ENCODE results near the gene UBE2H. TPM values are rescaled to one million over a fixed set of nuclear protein-coding genes. Genes with fewer than 3 reads are reported as not detected.

UBE2H gene
- total RNA-seq, 4 donors from 2014 or later = 63.2 to 154 (median 101) TPM

GRCh38 chr7:129855935-129856717 is 96.6 kb downstream of the UBE2H start:
- H3K4me3 ChIP-seq (ENCODE audit: low read depth, poor library complexity, severe bottlenecking) = no peak overlapping the region
- TF ChIP-seq, protein P1, sequence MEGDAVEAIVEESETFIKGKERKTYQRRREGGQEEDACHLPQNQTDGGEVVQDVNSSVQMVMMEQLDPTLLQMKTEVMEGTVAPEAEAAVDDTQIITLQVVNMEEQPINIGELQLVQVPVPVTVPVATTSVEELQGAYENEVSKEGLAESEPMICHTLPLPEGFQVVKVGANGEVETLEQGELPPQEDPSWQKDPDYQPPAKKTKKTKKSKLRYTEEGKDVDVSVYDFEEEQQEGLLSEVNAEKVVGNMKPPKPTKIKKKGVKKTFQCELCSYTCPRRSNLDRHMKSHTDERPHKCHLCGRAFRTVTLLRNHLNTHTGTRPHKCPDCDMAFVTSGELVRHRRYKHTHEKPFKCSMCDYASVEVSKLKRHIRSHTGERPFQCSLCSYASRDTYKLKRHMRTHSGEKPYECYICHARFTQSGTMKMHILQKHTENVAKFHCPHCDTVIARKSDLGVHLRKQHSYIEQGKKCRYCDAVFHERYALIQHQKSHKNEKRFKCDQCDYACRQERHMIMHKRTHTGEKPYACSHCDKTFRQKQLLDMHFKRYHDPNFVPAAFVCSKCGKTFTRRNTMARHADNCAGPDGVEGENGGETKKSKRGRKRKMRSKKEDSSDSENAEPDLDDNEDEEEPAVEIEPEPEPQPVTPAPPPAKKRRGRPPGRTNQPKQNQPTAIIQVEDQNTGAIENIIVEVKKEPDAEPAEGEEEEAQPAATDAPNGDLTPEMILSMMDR (IDR thresholded peaks at IDR 0.05) = no peak
- no peak for TF ChIP-seq POLR2A (IDR thresholded peaks at IDR 0.05)
- intact Hi-C loops (cut with DNase I; ENCODE audit: low total_unique reads) = no loop called here
- DNase-seq (ENCODE audit: low spot score in 2 of 2) = no peak
- 89 to 92% methylated on average over 5 of the region's 5 CpGs for WGBS, 2 donors

DNA sequence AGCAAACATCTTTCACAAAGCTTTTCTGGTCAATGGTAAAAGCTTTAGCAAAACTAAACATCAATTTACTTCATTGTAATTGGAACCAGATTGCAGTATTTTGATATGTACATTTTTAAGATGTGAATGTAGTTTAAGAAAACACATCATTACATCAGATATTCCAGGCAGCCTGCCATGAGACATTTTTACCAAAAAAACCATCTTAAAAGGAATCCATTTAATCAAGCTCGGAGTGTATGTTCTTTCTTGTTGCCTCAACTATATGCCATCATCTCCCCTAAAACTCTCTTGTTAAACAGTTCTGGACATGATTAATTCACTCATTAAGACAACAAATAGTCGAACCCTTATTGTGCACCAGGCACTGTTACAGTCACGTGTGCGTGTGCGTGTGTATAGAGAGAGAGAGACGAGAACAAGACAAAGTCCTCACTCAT is 97.5 kb downstream of the UBE2H start:
- DNase-seq (ENCODE audit: low spot score in 2 of 2) = no peak
- 63 to 68% methylated on average over 6 of the region's 6 CpGs for WGBS, 2 donors
- no peak overlapping the region for H3K4me3 ChIP-seq (ENCODE audit: low read depth, poor library complexity, severe bottlenecking)
- intact Hi-C loops (cut with DNase I; ENCODE audit: low total_unique reads) = no loop called here
- TF ChIP-seq, protein P1 (IDR thresholded peaks at IDR 0.05) = no peak
- TF ChIP-seq POLR2A (IDR thresholded peaks at IDR 0.05) = no peak

DNA sequence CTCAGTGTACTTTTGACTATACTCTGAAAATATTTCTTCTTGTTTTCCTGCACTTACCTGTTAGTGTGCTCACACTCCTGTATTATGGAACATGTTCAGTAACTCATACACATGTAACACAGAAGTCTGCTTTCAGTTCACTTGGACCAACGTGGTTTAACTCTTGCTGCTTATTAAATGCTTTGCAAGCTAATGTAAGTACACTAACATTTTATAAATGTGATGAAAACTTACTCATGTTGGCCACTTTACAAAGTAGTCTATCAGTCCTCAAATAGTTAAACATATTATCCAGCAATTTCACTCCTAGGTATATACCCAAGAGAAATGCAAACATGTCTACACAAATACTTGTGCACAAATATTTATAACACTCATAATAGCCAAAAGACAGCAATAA is 98.4 kb downstream of the UBE2H start:
- H3K4me3 ChIP-seq (ENCODE audit: low read depth, poor library complexity, severe bottlenecking) = no peak overlapping the region
- intact Hi-C loops (cut with DNase I; ENCODE audit: low total_unique reads) = no loop called here
- WGBS, 2 donors = 24 to 41% methylated on average over 1 of the region's 1 CpG
- no peak for TF ChIP-seq POLR2A (IDR thresholded peaks at IDR 0.05)
- TF ChIP-seq, protein P1 (IDR thresholded peaks at IDR 0.05) = no peak
- no peak for DNase-seq (ENCODE audit: low spot score in 2 of 2)

GRCh38 chr7:129853661-129854268 is 99.0 kb downstream of the UBE2H start:
- no peak for DNase-seq (ENCODE audit: low spot score in 2 of 2)
- H3K4me3 ChIP-seq (ENCODE audit: low read depth, poor library complexity, severe bottlenecking) = no peak overlapping the region
- 27 to 34% methylated on average over 6 of the region's 6 CpGs for WGBS, 2 donors

GRCh38 chr7:129851809-129852208 is 101.0 kb downstream of the UBE2H start:
- intact Hi-C loops (cut with DNase I; ENCODE audit: low total_unique reads) = no loop called here

More at GRCh38 chr7:129853661-129854268, 99.0 kb downstream of the UBE2H start:
- TF ChIP-seq, protein P1 (IDR thresholded peaks at IDR 0.05) = no peak
- TF ChIP-seq POLR2A (IDR thresholded peaks at IDR 0.05) = no peak
- intact Hi-C loops (cut with DNase I; ENCODE audit: low total_unique reads) = no loop called here

More at GRCh38 chr7:129851809-129852208, 101.0 kb downstream of the UBE2H start:
- TF ChIP-seq, protein P1 (IDR thresholded peaks at IDR 0.05) = no peak
- TF ChIP-seq POLR2A (IDR thresholded peaks at IDR 0.05) = no peak
- H3K4me3 ChIP-seq (ENCODE audit: low read depth, poor library complexity, severe bottlenecking) = no peak overlapping the region
- no peak for DNase-seq (ENCODE audit: low spot score in 2 of 2)
- WGBS, 2 donors = 88 to 94% methylated on average over 3 of the region's 3 CpGs
